Small intestine (tissue), 7 donors: ENCODE data around the gene CLCA2. TPM values are rescaled to one million over a fixed set of nuclear protein-coding genes. Genes with fewer than 3 reads are reported as not detected.

Experiments
- DNase-seq, 2 donors: peaks; one replicate each; pipeline versions ENCODE4 v3.0.0 to v3.0.0-alpha.2; 2013
- FAIRE-seq: peaks from 2 replicates; lab custom pipeline; 2012; peaks lifted over from hg19 to GRCh38; lab: Jason Lieb, UNC
- H3K27ac ChIP-seq, 3 donors: one replicate each; pipeline ENCODE4 v1.5.1; 2013; ENCODE audit warnings: low read length in 2 of 3, mild to moderate bottlenecking in 2 of 3, control low read depth in 1 of 3, inconsistent platforms in 1 of 3, low read depth in 1 of 3, moderate library complexity in 1 of 3
- H3K27me3 ChIP-seq, 3 donors: one replicate each; pipeline ENCODE4 v1.6.1; 2013; ENCODE audit warnings: low read length in 3 of 3, inconsistent platforms in 1 of 3; ENCODE audit not compliant: control insufficient read depth in 3 of 3, insufficient read depth in 3 of 3
- H3K36me3 ChIP-seq, 3 donors: one replicate each; pipeline ENCODE4 v1.6.1; 2013; ENCODE audit warnings: low read length in 3 of 3, inconsistent platforms in 1 of 3, low read depth in 1 of 3, mild to moderate bottlenecking in 1 of 3, moderate library complexity in 1 of 3; ENCODE audit not compliant: control insufficient read depth in 3 of 3, insufficient read depth in 2 of 3
- H3K4me1 ChIP-seq, 3 donors: one replicate each; pipeline ENCODE4 v1.6.1; 2013; ENCODE audit warnings: low read length in 2 of 3, inconsistent platforms in 1 of 3, low read depth in 1 of 3, mild to moderate bottlenecking in 1 of 3, moderate library complexity in 1 of 3; ENCODE audit not compliant: control insufficient read depth in 3 of 3, insufficient read depth in 2 of 3
- H3K4me3 ChIP-seq, 3 donors: one replicate each; pipeline ENCODE4 v1.5.1; 2013; ENCODE audit warnings: low read length in 3 of 3, control low read depth in 1 of 3, inconsistent platforms in 1 of 3, low read depth in 1 of 3, mild to moderate bottlenecking in 1 of 3, moderate library complexity in 1 of 3
- H3K9me3 ChIP-seq, 2 donors: one replicate each; pipeline ENCODE4 v1.6.1; 2013; ENCODE audit warnings: low read depth in 1 of 2, low read length in 1 of 2; ENCODE audit not compliant: control insufficient read depth in 2 of 2, insufficient read depth in 1 of 2
- WGBS, 3 donors: extraction: QIAGEN DNeasy Blood & Tissue Kit; methylation state at CpG; one replicate each; pipeline ENCODE4 v1.1.7; 2013; 5-methylcytosine and 5-hydroxymethylcytosine counted together
- polyA plus RNA-seq, 4 donors: library from polyadenylated mRNA; stranded (reverse) in 3 of 4; unstranded in 1 of 4; fragments of 200-250 nt in 3 of 4; fragments of 120-200 nt in 1 of 4; gene quantifications; one replicate each; pipeline versions ENCODE4 v1.2.1 to v1.2.3, GENCODE V29; 2013
- donor health status: healthy with polysubstance abuse.
- donor health status: control.
- donor health status: control.
- donor health status: Bipolar disorder and iron deficiency.
- donor health status: healthy.

CLCA2 gene
- polyA plus RNA-seq, 4 donors: 0.37 to 4.7 (median 0.91) TPM

GRCh38 chr1:86453664-86454063, 29.7 kb downstream of the CLCA2 start:
- no peak overlapping the region for H3K27ac ChIP-seq
- no peaks in the 10 kb centered on the region for H3K4me1 ChIP-seq
- DNase-seq (no peak), FAIRE-seq (no peak)
- H3K9me3 ChIP-seq: no peaks in the 10 kb centered on the region
- no peak overlapping the region for H3K4me3 ChIP-seq
- H3K36me3 ChIP-seq: no peaks in the 10 kb centered on the region
- 67 to 78% (median 74%) methylated on average over 3 of the region's 3 CpGs for WGBS, 3 donors
- peaks cover 0 to 2% (median 0%) of the 10 kb centered on the region in 3 donors for H3K27me3 ChIP-seq

GRCh38 chr1:86455073-86455472, 31.1 kb downstream of the CLCA2 start:
- Histone ChIP-seq H3K27me3 (peaks cover 0 to 2% (median 0%) of the 10 kb centered on the region in 3 donors), H3K27ac (no peak overlapping the region), H3K4me1 (no peaks in the 10 kb centered on the region), H3K36me3 (no peaks in the 10 kb centered on the region), H3K4me3 (no peak overlapping the region), H3K9me3 (no peaks in the 10 kb centered on the region)
- WGBS, 3 donors: 81 to 93% (median 91%) methylated on average over 5 of the region's 5 CpGs
- no peak for DNase-seq
- no peak for FAIRE-seq

GRCh38 chr1:86460998-86461397, 37.0 kb downstream of the CLCA2 start:
- no peaks in the 10 kb centered on the region for H3K36me3 ChIP-seq
- no peaks in the 10 kb centered on the region for H3K9me3 ChIP-seq
- WGBS, 3 donors: 0 to 14% (median 6%) methylated on average over 1 of the region's 1 CpG
- no peak overlapping the region for H3K4me3 ChIP-seq
- peak; percentile 25 to 50 for DNase-seq
- FAIRE-seq: no peak
- H3K27me3 ChIP-seq: peaks cover 0 to 2% (median 0%) of the 10 kb centered on the region in 3 donors
- H3K4me1 ChIP-seq: no peaks in the 10 kb centered on the region
- H3K27ac ChIP-seq: peak overlapping the region in 1 of 3 donors; percentile 32

GRCh38 chr1:86461482-86461881, 37.5 kb downstream of the CLCA2 start:
- no peak for DNase-seq
- H3K27ac ChIP-seq: peak overlapping the region in 1 of 3 donors; percentile 6
- H3K36me3 ChIP-seq: no peaks in the 10 kb centered on the region
- H3K4me3 ChIP-seq: no peak overlapping the region
- H3K9me3 ChIP-seq: no peaks in the 10 kb centered on the region
- peaks cover 0 to 2% (median 0%) of the 10 kb centered on the region in 3 donors for H3K27me3 ChIP-seq
- no peak for FAIRE-seq
- WGBS, 3 donors: 55 to 69% (median 62%) methylated on average over 3 of the region's 3 CpGs
- H3K4me1 ChIP-seq: no peaks in the 10 kb centered on the region

- WGBS, 3 donors: 75 to 90% (median 81%) methylated on average over 1 of the region's 1 CpG
- FAIRE-seq (no peak), DNase-seq (no peak)
- Histone ChIP-seq H3K4me1 (no peaks in the 10 kb centered on the region), H3K27ac (no peak overlapping the region), H3K4me3 (no peak overlapping the region), H3K27me3 (no peaks in the 10 kb centered on the region), H3K9me3 (no peaks in the 10 kb centered on the region), H3K36me3 (no peaks in the 10 kb centered on the region)
These were observed 40.8 kb downstream of the CLCA2 start for GRCh38 chr1:86464819-86465218.

- Histone ChIP-seq H3K27ac (no peak overlapping the region), H3K4me1 (no peaks in the 10 kb centered on the region), H3K36me3 (no peaks in the 10 kb centered on the region), H3K9me3 (no peaks in the 10 kb centered on the region), H3K4me3 (no peak overlapping the region), H3K27me3 (no peaks in the 10 kb centered on the region)
- DNase-seq (no peak), FAIRE-seq (no peak)
- WGBS, 3 donors: 71 to 86% (median 82%) methylated on average over 2 of the region's 2 CpGs
These were observed 42.3 kb downstream of the CLCA2 start for GRCh38 chr1:86466109-86466844.

GRCh38 chr1:86466986-86467385, 43.0 kb downstream of the CLCA2 start:
- H3K27me3 ChIP-seq: no peaks in the 10 kb centered on the region
- WGBS, 3 donors: 61 to 77% (median 77%) methylated on average over 4 of the region's 4 CpGs
- FAIRE-seq: no peak
- H3K36me3 ChIP-seq: no peaks in the 10 kb centered on the region
- H3K27ac ChIP-seq: no peak overlapping the region
- H3K4me1 ChIP-seq: no peaks in the 10 kb centered on the region
- no peaks in the 10 kb centered on the region for H3K9me3 ChIP-seq
- H3K4me3 ChIP-seq: no peak overlapping the region
- DNase-seq: no peak

GRCh38 chr1:86468501-86468977, 44.6 kb downstream of the CLCA2 start, which contains the start of gene CLCA1:
Gene CLCA1, plus strand, starts transcription at chr1:86468927. Its CDS starts 45 bp downstream, at chr1:86468972.
- 46 to 61% (median 58%) methylated on average over 7 of the region's 7 CpGs for WGBS, 3 donors
- Histone ChIP-seq H3K4me3 (peak within 1 kb of the TSS in 2 of 3 donors; percentile 11 to 22), H3K27me3 (no peaks in the 10 kb centered on the region), H3K4me1 (no peaks in the 10 kb centered on the region), H3K9me3 (no peaks in the 10 kb centered on the region), H3K36me3 (no peaks in the 10 kb centered on the region), H3K27ac (peak within 1 kb of the TSS in 1 of 3 donors; percentile 11)
- DNase-seq (peak in 1 of 2 donors; percentile 44), FAIRE-seq (no peak)
